GM21786 (cell line): ENCODE results near the gene REL.
"Not testable (repeated sequence)": the region's sequence is repeated elsewhere in the genome, so short reads cannot be mapped to it uniquely, and the experiment has no call there.

Experiments
- ATAC-seq: cut with Tn5 transposase; IDR thresholded peaks from one replicate; pipeline ENCODE4 v1.9.1; 2021; ENCODE audit not compliant: unreplicated experiment

REL gene

GRCh38 chr2:60906395-60906794 is 25.0 kb downstream of the REL start:
- ATAC-seq = no peak

- no peak for ATAC-seq
Observed at GRCh38 chr2:60907329-60907728, 26.0 kb downstream of the REL start.

- ATAC-seq = no peak
Observed at GRCh38 chr2:60925994-60926740, 44.8 kb downstream of the REL start.

- ATAC-seq = no peak
Observed at GRCh38 chr2:60926741-60927552, 45.6 kb downstream of the REL start.

- ATAC-seq = not testable (repeated sequence)
Observed at GRCh38 chr2:60932061-60932460, 50.7 kb downstream of the REL start.

- no peak for ATAC-seq
Observed at GRCh38 chr2:60932954-60933353, 51.6 kb downstream of the REL start.

GRCh38 chr2:60934165-60934722 is 52.9 kb downstream of the REL start:
- no peak for ATAC-seq

GRCh38 chr2:60936757-60937156 is 55.4 kb downstream of the REL start:
- no peak for ATAC-seq

GRCh38 chr2:60938301-60938700 is 56.9 kb downstream of the REL start:
- ATAC-seq = no peak

- ATAC-seq = no peak
Observed at GRCh38 chr2:60939622-60940021, 58.2 kb downstream of the REL start.

- no peak for ATAC-seq
Observed at GRCh38 chr2:60945341-60945740, 64.0 kb downstream of the REL start.

GRCh38 chr2:60947056-60947455 is 65.7 kb downstream of the REL start:
- ATAC-seq = no peak

GRCh38 chr2:60948161-60948560 is 66.8 kb downstream of the REL start:
- ATAC-seq = no peak

GRCh38 chr2:60948926-60949579 is 67.7 kb downstream of the REL start:
- ATAC-seq = no peak

GRCh38 chr2:60954139-60954538 is 72.8 kb downstream of the REL start:
- ATAC-seq = peak; percentile 57

GRCh38 chr2:60957224-60957623 is 75.8 kb downstream of the REL start:
- ATAC-seq = no peak

GRCh38 chr2:60957643-60958042 is 76.3 kb downstream of the REL start:
- ATAC-seq = no peak

GRCh38 chr2:60958361-60958760 is 77.0 kb downstream of the REL start:
- no peak for ATAC-seq

GRCh38 chr2:60958800-60959199 is 77.4 kb downstream of the REL start:
- no peak for ATAC-seq

GRCh38 chr2:60959501-60959900 is 78.1 kb downstream of the REL start:
- no peak for ATAC-seq

- ATAC-seq = no peak
Observed at GRCh38 chr2:60960706-60961105, 79.3 kb downstream of the REL start.

- no peak for ATAC-seq
Observed at GRCh38 chr2:60961457-60961856, 80.1 kb downstream of the REL start.
